Left kidney (tissue), 2 donors: ENCODE measurements around the gene CCDC88C. TPM values are rescaled to one million over a fixed set of nuclear protein-coding genes. Genes with fewer than 3 reads are reported as not detected.
"Not testable (repeated sequence)": the region's sequence is repeated elsewhere in the genome, so short reads cannot be mapped to it uniquely, and the experiment has no call there.

ENCODE experiments used
- DNase-seq: peaks from one replicate; pipeline ENCODE4 v3.0.0-alpha.2; 2013
- polyA plus RNA-seq: library from polyadenylated mRNA; unstranded; fragments of 120-200 nt; gene quantifications from one replicate; pipeline ENCODE4 v1.2.1, GENCODE V29; 2013; ENCODE audit not compliant: insufficient read length

CCDC88C gene
- polyA plus RNA-seq, 1 donor, result 42.5 TPM

GRCh38 chr14:91246051-91246852, 171.4 kb downstream of the CCDC88C start:
- DNase-seq, result no peak

DNA sequence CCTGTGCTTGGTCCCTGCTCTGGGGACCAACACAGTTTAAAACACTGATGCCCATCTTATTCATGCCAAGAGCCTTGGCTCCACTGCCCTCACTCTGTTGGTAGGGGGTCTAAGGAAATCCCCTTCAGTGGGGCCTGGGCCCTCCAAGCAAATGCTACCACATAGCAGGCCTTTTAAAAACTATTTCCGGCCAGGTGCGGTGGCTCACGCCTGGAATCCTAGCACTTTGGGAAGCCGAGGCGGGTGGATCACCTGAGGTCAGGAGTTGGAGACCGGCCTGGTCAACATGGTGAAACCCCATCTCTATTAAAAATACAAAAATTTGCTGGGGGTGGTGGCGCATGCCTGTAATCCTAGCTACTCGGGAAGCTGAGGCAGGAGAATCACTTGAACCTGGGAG, 172.0 kb downstream of the CCDC88C start:
- DNase-seq, result not testable (repeated sequence)

DNA sequence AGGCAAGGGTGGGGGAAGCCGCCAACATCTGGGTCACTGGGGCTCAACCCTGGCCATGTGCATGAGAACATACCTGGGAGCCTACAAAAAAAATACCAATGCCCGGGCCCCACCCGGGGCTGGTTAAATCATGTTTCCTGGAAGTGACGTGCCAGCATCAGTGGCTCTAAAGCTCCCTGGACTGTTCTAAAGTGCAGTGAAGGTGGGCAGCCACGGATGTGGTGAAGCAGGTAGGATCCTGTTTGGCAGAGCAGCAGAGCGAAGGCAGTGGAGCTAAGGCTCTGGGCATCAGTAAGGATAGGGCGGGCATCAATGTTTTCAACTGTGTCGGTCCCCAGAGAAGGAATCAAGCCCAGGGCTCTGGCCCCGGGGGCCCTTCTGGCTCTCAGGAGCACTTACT, 172.6 kb downstream of the CCDC88C start:
- no peak for DNase-seq

GRCh38 chr14:91244501-91244901, 173.1 kb downstream of the CCDC88C start, which contains the start of gene GPR68:
TSS of gene GPR68 (minus strand) at chr14:91244704. CDS start at chr14:91235050, 9,654 bp downstream.
- no peak for DNase-seq

DNA sequence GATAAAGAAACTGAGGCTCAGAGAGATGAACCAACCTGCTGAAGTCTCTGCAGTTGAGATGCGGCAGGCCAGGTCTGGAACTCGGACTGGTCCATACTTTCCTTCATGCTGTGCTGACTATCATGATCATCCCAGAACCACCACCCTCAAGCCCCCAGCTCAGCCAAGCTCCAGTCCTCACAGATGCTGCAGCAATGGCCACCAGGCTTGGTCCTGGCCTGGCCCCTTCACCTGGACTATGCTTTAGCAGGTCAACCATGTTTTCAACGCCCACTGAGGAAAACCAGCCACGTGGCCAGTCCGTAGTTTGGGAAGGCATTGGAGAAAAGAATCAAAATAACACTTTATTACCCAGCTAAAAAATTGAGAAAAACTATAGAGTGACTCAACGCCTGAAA, 174.5 kb downstream of the CCDC88C start:
- no peak for DNase-seq

- no peak for DNase-seq
Observed at GRCh38 chr14:91242635-91243034, 175.0 kb downstream of the CCDC88C start.

DNA sequence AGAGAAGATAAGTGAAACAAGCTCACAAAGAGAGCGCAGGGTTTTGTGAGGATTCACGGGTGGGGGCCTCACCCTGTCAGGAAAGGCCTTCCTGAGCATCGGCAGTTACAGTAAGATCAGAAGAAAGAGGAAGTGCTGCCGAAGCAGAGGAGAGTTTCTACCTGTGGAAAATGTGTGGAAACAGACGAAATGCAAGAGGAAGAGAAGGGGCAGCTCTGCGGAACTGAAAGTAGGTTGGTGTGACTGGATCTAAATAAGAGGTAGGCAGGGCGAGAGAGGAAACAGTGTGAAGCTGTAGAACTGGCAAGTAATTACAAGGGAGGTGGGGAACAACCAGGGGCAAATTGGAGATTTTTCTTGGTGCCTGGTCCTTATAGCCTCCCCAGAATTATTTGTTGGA, 175.8 kb downstream of the CCDC88C start:
- no peak for DNase-seq

GRCh38 chr14:91238661-91239060, 179.0 kb downstream of the CCDC88C start:
- DNase-seq, result no peak

- no peak for DNase-seq
Observed at GRCh38 chr14:91238085-91238484, 179.5 kb downstream of the CCDC88C start.

DNA sequence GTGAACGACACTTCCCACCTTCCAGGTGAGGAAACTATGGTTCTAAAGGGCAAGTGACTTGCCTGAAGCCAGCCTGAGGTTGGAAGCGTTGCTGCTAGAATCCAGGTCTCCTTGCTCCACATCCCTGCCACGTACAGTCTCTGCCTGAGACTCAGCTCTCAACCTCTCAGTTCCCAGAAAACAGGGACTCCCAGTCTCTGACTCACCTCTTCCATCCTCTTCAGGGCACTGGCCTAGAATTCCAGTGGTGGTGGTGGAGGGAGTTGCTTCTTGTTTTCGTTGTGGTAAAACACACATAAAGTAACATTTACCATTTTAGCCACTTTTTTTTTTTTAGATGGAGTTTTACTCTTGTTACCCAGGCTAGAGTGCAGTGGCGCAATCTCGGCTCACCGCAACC, 180.4 kb downstream of the CCDC88C start:
- no peak for DNase-seq

DNA sequence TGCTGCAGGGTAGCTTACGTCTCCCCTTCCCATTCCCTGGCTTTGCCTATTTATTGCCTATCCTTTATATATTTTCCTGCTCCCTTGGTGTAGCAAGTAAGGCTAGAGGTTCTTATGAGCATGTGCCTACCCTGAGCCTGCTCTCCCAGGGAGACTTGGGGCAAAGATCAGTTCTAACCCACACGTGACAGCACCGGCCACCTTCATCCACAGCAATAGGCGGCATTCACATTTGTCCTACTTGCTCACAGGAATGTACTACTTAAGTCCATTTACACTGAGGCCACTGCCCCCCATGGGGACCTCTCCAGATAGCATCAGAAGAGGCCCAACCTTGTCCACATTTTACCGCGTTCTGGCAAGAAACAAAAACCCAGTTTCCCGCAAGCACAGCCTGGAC, 181.8 kb downstream of the CCDC88C start:
- no peak for DNase-seq

- DNase-seq, result no peak
Observed at GRCh38 chr14:91234791-91235114, 182.9 kb downstream of the CCDC88C start.

DNA sequence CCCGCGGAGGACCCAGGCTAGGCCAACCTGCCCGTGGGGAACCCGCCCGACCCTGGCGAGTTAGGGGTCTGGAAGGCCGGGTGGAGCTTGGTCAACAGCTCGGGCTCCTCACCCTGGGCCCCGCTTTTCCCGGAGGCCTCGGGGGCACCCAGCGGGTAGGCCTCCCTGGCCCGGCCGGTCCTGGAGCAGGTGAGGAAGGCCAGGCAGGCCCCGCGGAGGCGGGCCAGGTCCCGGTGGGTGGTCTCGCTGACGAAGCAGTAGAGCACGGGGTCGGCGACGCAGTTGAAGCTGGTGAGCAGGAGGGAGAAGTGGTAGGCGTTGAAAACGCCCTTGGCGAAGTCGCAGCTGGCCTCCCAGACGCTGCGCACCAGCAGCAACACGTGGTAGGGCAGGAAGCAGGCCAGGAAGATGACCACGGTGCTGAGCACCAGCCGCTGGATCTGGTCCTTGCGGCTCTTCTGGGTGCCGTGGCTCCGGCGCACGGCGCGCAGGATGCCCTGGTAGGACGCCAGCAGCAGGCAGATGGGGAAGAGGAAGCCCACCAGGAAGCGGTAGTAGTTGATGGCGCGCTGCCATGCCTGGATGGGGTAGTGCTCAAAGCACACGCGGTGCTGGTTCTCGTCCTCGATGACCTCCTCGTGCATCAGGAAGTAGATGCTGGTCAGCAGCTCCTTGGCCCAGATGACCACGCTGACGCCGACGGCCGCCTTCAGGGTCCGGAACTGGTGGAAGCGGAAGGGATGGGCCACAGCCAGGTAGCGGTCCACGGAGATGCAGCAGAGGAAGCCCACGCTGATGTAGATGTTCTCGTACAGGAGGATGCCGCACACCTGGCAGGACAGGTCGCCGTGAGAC, 183.5 kb downstream of the CCDC88C start:
- DNase-seq, result no peak

GRCh38 chr14:91232603-91233002, 185.0 kb downstream of the CCDC88C start:
- no peak for DNase-seq

DNA sequence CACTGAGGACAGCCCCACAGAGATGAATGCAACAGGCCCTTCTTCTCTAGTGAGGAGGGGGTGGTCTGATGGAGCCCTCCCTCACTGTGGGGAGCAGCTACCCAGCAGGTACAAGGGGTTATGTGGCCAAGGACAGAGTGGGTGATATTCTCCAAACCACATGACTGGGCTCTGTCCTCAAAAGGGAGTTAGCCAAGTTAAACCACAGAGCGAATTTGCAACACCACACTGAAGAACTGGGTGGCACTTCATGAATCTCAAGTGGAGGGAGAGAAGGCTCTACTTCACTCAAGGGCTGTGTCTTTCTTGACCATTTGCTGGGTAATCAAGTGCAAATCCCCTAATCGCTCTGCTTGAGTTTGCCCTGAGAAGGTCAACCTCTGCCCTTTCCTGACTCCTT, 185.6 kb downstream of the CCDC88C start:
- DNase-seq, result no peak

DNA sequence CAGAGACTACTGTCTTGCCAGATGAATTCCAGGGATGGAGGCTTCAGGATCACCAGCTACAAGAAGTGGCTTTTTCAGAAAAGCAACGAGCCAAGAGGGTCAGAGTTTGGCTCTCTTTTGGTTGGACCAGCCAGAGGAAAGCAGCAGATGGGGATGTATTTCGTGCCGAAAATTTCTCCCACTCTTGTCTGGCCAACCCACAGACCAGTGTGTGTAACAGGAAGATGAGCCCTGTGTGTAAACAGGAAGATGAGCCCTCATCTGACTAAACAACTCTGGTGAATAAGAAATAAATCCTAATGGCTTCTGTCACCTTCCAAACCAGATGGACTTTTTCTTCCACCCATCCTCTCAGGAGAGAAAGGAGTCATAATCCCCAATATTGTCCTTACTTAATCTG, 186.2 kb downstream of the CCDC88C start:
- DNase-seq, result no peak

- no peak for DNase-seq
Observed at GRCh38 chr14:91230397-91231035, 187.1 kb downstream of the CCDC88C start.

DNA sequence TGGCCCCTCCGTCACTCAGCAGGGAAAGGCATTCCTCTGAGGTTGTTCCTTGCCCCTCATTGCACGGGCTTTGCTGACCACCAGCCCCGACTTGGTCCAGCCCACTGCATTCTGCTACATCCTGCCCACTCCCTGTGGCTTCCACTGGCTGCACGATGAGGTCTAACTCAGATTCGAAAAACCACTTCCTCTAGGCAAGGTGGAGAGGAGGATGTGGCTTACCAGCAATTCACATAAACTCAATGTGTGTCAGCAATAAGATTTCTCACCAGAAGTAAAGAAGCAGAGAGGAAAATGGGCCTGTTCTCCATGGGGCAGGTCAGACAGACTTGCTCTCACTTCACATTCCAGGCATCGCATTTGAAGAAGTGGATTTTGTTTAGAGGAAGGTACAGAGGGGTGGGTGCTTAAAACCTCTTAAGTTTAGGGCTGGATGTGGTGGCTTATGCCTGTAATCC, 187.8 kb downstream of the CCDC88C start:
- DNase-seq, result no peak

DNA sequence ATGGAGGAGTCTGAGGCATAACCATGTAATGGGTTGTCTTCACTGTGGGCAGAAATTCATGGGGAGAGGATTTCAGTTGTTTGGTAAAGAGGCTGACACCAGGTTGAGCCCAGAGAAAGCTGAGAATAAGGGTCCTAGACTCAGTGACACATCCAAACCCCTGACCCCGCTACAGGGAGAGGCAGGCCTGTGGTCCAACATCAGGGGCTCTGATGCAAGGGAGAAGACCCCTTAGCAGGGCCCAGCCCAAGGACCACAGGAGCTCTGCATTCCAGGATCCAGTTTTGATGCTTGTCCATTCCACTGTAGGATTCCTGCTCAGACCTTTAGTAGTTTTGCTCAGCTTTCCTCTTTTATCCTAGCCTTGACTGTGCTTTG, 188.6 kb downstream of the CCDC88C start:
- no peak for DNase-seq

- no peak for DNase-seq
Observed at GRCh38 chr14:91228112-91229004, 189.3 kb downstream of the CCDC88C start.

DNA sequence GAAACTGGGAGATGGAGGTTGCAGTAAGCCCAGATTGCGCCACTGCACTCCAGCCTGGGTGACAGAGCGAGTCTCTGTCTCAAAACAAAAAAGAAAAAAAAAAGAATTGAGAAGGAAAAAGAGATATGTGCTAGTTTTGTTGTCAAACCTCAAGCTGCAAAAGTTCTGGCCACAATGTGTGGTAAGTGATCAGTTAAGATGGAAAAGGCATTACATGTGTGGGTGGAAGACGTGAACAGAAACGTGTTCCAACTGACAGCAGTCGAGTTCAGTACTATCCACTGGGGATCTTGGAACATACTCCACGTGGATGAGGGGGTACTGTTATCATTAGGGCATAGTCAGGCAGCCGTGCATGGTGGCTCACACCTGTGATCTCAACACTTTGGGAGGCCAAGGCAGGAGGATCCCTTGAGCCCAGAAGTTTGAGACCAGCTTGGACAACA, 190.4 kb downstream of the CCDC88C start:
- no peak for DNase-seq

DNA sequence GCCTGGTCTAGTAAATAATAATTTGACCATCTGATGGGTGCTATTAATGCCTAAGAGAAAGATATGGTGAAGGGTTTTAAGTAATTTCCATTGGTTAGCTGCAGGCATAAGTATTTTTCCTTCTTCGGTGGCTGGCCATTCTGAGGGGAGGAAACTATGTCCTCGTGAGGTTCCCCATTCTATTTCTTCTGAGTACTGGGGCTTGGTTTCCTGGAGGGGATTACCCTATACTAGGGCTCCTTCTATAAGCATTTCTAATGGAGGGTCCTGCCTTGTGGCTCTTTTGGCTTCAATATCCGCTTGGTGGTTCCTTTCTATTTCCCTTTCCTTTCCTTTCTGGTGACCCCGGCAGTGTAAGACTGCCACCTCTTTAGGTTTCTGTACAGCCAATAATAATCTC, 191.3 kb downstream of the CCDC88C start:
- not testable (repeated sequence) for DNase-seq
